ENCODE measurements around the gene OSBP.

DNA sequence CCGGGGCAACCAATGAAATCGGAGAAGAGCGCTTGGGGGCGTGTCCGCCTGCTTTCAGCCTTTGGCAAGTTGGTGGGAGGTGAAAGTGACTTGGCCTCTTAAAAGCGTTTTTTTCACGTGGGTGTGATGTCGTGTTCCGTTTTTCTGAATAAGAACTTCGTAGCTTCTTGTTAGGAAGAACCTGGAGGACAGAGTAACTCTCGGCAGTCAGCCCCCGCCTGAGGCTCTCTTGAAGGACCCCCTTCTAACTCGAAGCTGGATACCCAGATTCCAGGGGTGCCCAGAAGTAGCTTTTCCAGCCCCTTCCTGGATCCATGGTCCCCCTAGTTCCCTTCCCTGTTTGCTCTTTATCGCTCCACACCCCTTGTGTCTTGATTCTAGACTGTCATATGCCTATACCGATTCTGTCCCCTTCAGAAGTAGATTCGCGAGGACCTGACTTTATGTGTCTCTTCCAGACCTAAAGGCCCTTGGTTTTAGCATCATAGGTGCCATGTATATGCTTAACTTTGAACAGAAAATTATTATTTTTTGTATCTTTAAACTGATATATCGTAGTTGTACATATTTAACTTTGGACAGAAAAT lies 915 bp upstream of the OSBP start:
- TF ChIP-seq, protein P1, sequence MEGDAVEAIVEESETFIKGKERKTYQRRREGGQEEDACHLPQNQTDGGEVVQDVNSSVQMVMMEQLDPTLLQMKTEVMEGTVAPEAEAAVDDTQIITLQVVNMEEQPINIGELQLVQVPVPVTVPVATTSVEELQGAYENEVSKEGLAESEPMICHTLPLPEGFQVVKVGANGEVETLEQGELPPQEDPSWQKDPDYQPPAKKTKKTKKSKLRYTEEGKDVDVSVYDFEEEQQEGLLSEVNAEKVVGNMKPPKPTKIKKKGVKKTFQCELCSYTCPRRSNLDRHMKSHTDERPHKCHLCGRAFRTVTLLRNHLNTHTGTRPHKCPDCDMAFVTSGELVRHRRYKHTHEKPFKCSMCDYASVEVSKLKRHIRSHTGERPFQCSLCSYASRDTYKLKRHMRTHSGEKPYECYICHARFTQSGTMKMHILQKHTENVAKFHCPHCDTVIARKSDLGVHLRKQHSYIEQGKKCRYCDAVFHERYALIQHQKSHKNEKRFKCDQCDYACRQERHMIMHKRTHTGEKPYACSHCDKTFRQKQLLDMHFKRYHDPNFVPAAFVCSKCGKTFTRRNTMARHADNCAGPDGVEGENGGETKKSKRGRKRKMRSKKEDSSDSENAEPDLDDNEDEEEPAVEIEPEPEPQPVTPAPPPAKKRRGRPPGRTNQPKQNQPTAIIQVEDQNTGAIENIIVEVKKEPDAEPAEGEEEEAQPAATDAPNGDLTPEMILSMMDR (IDR thresholded peaks at IDR 0.05), result no peak
- no peak for TF ChIP-seq SIN3A (IDR thresholded peaks at IDR 0.05; ENCODE audit: borderline replicate concordance, insufficient read depth, low read depth, low read length)

Measured in Panc1 (cell line).